GM10248 (cell line): Measurements from ENCODE around the gene RHOT1.

Experiments used
- CTCF ChIA-PET: fragments of 300-600 bp; sonication (Branson Sonifier 250); formaldehyde crosslinking; extraction: SDS; loops from one replicate; lab custom pipeline; 2021; ENCODE audit warnings: antibody characterized with exemption; lab: Yijun Ruan, JAX
- POLR2A ChIA-PET: fragments of 350-650 bp; sonication (Branson Sonifier 250); formaldehyde crosslinking; extraction: SDS; loops from one replicate; lab custom pipeline; 2020; ENCODE audit warnings: antibody characterized with exemption; lab: Yijun Ruan, JAX
- DNase-seq: peaks from one replicate; pipeline ENCODE4 v3.0.0; 2012; ENCODE audit errors: extremely low spot score
- TF ChIP-seq, protein P1 (sequence below): IDR thresholded peaks from 2 replicates; pipeline ENCODE4 v1.5.1; 2012; ENCODE audit warnings: mild to moderate bottlenecking, low read depth; ENCODE audit errors: extremely low read depth, missing control alignments, control extremely low read depth

The RHOT1 gene

DNA sequence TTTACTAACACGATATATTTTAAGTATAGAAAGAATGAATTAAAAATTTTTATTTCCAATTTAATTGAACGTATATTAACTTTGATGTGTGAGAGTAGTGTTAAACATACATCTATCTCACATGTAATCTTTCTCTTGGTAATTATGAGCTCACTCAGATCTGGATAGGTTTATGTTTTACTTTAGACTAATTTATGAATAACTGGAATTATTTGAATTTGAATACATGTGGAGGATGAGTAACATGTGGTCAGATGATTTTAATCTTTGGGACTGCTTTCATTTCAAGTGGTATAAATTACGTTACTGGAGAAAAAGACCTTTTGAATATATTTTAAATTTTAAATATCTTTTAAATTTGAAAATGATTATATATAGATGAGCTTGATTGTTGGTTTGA lies 73.4 kb downstream of the RHOT1 start:
- TF ChIP-seq, protein P1, sequence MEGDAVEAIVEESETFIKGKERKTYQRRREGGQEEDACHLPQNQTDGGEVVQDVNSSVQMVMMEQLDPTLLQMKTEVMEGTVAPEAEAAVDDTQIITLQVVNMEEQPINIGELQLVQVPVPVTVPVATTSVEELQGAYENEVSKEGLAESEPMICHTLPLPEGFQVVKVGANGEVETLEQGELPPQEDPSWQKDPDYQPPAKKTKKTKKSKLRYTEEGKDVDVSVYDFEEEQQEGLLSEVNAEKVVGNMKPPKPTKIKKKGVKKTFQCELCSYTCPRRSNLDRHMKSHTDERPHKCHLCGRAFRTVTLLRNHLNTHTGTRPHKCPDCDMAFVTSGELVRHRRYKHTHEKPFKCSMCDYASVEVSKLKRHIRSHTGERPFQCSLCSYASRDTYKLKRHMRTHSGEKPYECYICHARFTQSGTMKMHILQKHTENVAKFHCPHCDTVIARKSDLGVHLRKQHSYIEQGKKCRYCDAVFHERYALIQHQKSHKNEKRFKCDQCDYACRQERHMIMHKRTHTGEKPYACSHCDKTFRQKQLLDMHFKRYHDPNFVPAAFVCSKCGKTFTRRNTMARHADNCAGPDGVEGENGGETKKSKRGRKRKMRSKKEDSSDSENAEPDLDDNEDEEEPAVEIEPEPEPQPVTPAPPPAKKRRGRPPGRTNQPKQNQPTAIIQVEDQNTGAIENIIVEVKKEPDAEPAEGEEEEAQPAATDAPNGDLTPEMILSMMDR, result no peak
- POLR2A ChIA-PET, result no interaction called here
- DNase-seq, result no peak
- CTCF ChIA-PET, result no interaction called here

DNA sequence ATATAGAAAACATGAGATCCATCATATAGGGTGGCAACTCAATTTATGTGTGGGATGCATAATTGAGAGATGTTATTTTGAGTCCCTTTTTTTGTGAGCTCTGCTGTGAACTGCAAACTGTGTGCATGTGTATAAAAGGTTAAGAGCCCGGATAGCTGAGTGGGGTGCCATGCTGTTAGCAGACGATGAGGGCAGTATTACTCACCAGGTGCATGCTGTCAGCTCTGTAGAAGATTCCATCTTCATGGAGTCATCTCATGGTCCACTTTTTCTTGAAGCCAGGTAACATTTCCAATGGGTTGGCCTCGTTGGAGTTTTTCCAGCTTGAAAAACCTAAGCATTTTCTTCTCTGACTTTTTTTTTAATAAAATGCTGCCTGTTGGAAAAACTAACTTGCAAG lies 80.3 kb downstream of the RHOT1 start:
- ChIA-PET POLR2A (no interaction called here), CTCF (interaction anchor here (1.1 to 3.7 kb wide), 2 partner anchors 19 to 23 kb away, joined by 3 to 11 read pairs; no protein-coding TSS in a partner anchor)
- TF ChIP-seq, protein P1, result no peak
- no peak for DNase-seq

- ChIA-PET POLR2A (no interaction called here), CTCF (interaction anchor here (1.1 kb wide), 1 partner anchor 21 kb away, joined by 3 read pairs; no protein-coding TSS in a partner anchor)
- DNase-seq, result no peak
- TF ChIP-seq, protein P1, result no peak
Measured at GRCh38 chr17:32223703-32224102, 81.4 kb downstream of the RHOT1 start.

DNA sequence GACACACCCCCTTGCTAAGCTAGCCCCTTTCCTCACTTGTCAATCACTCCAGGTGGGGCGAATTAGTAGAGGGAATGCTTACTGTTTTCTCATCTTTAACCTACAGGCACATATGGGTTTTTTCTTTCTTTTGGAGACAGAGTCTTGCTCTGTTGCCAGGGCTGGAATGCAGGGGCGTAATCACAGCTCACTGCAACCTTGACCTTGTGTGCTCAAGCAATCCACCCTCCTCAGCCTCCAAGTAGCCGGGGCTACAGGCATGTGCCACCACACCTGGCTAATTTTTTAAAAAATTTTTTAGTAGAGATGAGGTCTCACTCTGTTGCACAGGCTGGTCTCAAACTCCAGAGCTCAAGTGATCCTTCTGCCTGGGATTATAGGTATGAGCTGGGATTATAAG lies 84.6 kb downstream of the RHOT1 start:
- TF ChIP-seq, protein P1, result no peak
- ChIA-PET POLR2A (no interaction called here), CTCF (interaction anchor here (1.1 to 1.2 kb wide), 3 partner anchors 14 to 26 kb away, joined by 3 to 4 read pairs (median 3); no protein-coding TSS in a partner anchor)
- no peak for DNase-seq

GRCh38 chr17:32227910-32228309 lies 85.6 kb downstream of the RHOT1 start:
- TF ChIP-seq, protein P1, result no peak
- DNase-seq, result no peak
- ChIA-PET POLR2A (no interaction called here), CTCF (interaction anchor here (0.9 to 1.1 kb wide), 2 partner anchors 21 to 25 kb away, joined by 3 read pairs; no protein-coding TSS in a partner anchor)

GRCh38 chr17:32235588-32235987 lies 93.3 kb downstream of the RHOT1 start:
- POLR2A ChIA-PET, result no interaction called here
- no peak for DNase-seq
- TF ChIP-seq, protein P1, result no peak
- CTCF ChIA-PET, result no interaction called here

DNA sequence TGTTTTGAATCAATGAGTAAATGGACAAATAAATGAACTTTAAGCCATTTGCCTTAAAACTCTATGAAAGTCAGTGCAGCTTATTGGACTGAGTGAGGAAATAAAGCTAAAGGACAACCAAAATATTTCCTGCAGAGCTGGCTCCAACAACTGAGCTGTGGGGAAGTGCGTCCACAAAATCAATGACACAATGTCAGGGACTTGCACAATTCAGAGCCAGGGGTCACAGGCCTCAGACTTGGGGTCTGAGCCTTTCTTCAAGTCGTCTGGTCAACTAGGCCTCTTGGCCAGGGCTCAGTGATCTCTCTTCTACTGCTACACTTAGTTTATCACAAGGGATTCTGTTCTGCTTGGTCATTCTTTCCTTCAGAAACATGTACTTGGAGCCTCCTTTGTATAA lies 97.2 kb downstream of the RHOT1 start:
- TF ChIP-seq, protein P1, result no peak
- ChIA-PET POLR2A (no interaction called here), CTCF (no interaction called here)
- no peak for DNase-seq
